Measurements from ENCODE around the gene PRIM1. TPM values are rescaled to one million over a fixed set of nuclear protein-coding genes. Genes with fewer than 3 reads are reported as not detected.

The PRIM1 gene
- total RNA-seq, 1 experiment from 2014 or later, result 50.7 TPM

GRCh38 chr12:56761812-56762211 lies 9.7 kb upstream of the PRIM1 start:
- Histone ChIP-seq H4K5ac (ENCODE audit: insufficient read length, low read depth, low read length) (no peak overlapping the region), H3K23ac (ENCODE audit: insufficient read length, low read depth, low read length) (no peak overlapping the region), H3K18ac (ENCODE audit: insufficient read length, low read depth, low read length) (no peak overlapping the region), H2BK15ac (ENCODE audit: low read depth, low read length) (no peak overlapping the region), H3K4me1 (ENCODE audit: insufficient read depth, low read length) (peaks cover 2% of the 10 kb centered on the region; the same call in 1 of the 2 replicates), H3K4ac (ENCODE audit: low read depth, low read length) (no peak overlapping the region), H3K27me3 (ENCODE audit: insufficient read depth, low read length) (no peaks in the 10 kb centered on the region), H2BK120ac (ENCODE audit: low read depth, low read length, poor library complexity, severe bottlenecking) (no peak overlapping the region), H3K56ac (ENCODE audit: insufficient read length, low read depth, low read length) (no peak overlapping the region), H2BK12ac (ENCODE audit: insufficient read length, low read depth, low read length) (no peak overlapping the region), H2BK20ac (ENCODE audit: low read depth, low read length, poor library complexity, severe bottlenecking) (no peak overlapping the region), H3K23me2 (ENCODE audit: insufficient read length, low read depth, low read length, poor library complexity, severe bottlenecking) (no peaks in the 10 kb centered on the region), H3K9ac (ENCODE audit: extremely low read depth, insufficient read length, low read length) (no peak overlapping the region), H3K9me3 (ENCODE audit: control insufficient read depth, low read depth, low read length) (no peaks in the 10 kb centered on the region), H3T11ph (ENCODE audit: low read length) (no peak overlapping the region), H3K27ac (ENCODE audit: insufficient read length, low read depth, low read length) (no peak overlapping the region), H3K14ac (ENCODE audit: insufficient read depth, low read length) (no peak overlapping the region), H2AK5ac (ENCODE audit: insufficient read length, low read length) (no peak overlapping the region), H3K4me2 (ENCODE audit: insufficient read depth, insufficient read length, low read length) (no peak overlapping the region), H3K79me2 (ENCODE audit: insufficient read depth, low read length) (no peaks in the 10 kb centered on the region), H4K20me1 (ENCODE audit: control insufficient read depth, insufficient read depth, insufficient read length) (no peaks in the 10 kb centered on the region), H4K8ac (replicated peaks; ENCODE audit: insufficient read length, low read depth, low read length) (no peak overlapping the region), H2AFZ (ENCODE audit: low read length) (no peak overlapping the region), H3K79me1 (ENCODE audit: insufficient read depth, low read depth, low read length, poor library complexity, severe bottlenecking) (no peaks in the 10 kb centered on the region), H4K91ac (ENCODE audit: insufficient read length, low read depth, low read length) (no peak overlapping the region), H2BK5ac (ENCODE audit: insufficient read length, low read length) (no peak overlapping the region)
- H3K9me3 Mint-ChIP-seq, result peaks cover 7 to 8% of the 10 kb centered on the region in 2 experiments
- no peak overlapping the region for H3K4me3 Mint-ChIP-seq
- TF ChIP-seq, protein P1, sequence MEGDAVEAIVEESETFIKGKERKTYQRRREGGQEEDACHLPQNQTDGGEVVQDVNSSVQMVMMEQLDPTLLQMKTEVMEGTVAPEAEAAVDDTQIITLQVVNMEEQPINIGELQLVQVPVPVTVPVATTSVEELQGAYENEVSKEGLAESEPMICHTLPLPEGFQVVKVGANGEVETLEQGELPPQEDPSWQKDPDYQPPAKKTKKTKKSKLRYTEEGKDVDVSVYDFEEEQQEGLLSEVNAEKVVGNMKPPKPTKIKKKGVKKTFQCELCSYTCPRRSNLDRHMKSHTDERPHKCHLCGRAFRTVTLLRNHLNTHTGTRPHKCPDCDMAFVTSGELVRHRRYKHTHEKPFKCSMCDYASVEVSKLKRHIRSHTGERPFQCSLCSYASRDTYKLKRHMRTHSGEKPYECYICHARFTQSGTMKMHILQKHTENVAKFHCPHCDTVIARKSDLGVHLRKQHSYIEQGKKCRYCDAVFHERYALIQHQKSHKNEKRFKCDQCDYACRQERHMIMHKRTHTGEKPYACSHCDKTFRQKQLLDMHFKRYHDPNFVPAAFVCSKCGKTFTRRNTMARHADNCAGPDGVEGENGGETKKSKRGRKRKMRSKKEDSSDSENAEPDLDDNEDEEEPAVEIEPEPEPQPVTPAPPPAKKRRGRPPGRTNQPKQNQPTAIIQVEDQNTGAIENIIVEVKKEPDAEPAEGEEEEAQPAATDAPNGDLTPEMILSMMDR (conservative IDR thresholded peaks at IDR 0.05), result no peak
- no CpG with 5 or more reads among the region's 2 CpGs for WGBS (ENCODE audit: extremely low coverage, insufficient read length, low lambda C conversion rate)
- no peaks in the 10 kb centered on the region for H3K27me3 Mint-ChIP-seq (ENCODE audit: low read depth)
- H3K27ac Mint-ChIP-seq, result no peak overlapping the region
- peaks cover 15 to 23% of the 10 kb centered on the region in 2 experiments for H3K4me1 Mint-ChIP-seq
- no peak for DNase-seq
- peaks cover 3 to 8% (median 6%) of the 10 kb centered on the region in 3 experiments; a peak in 5 of 7 replicates for H3K36me3 Mint-ChIP-seq (ENCODE audit: insufficient read depth in 1 of 3, low read depth in 3 of 3)
